Activated naive CD8-positive, alpha-beta T cell treated with anti-CD3 and anti-CD28 coated beads for 36 hours (primary cell): ENCODE data around the gene KIRREL3. TPM values are rescaled to one million over a fixed set of nuclear protein-coding genes. Genes with fewer than 3 reads are reported as not detected.

Source experiments
- DNase-seq: peaks from one replicate; pipeline ENCODE4 v3.0.0; 2021
- H3K27ac Mint-ChIP-seq: one replicate; pipeline ENCODE4 v1.8.0; 2022; ENCODE audit warnings: mild to moderate bottlenecking, moderate library complexity, mixed read lengths
- H3K27me3 Mint-ChIP-seq: one replicate; pipeline ENCODE4 v1.8.0; 2022; ENCODE audit warnings: mild to moderate bottlenecking, mixed read lengths
- H3K36me3 Mint-ChIP-seq: one replicate; pipeline ENCODE4 v1.8.0; 2021; ENCODE audit warnings: mild to moderate bottlenecking, mixed read lengths
- H3K4me1 Mint-ChIP-seq: one replicate; pipeline ENCODE4 v1.8.0; 2021; ENCODE audit warnings: mixed read lengths
- H3K4me3 Mint-ChIP-seq: one replicate; pipeline ENCODE4 v1.8.0; 2022; ENCODE audit warnings: mild to moderate bottlenecking, moderate library complexity, mixed read lengths
- H3K9me3 Mint-ChIP-seq: one replicate; pipeline ENCODE4 v1.8.0; 2022; ENCODE audit warnings: mixed read lengths
- total RNA-seq, 2 experiments: library from RNA; stranded (reverse); gene quantifications; one replicate each; pipeline ENCODE4 v1.2.3, GENCODE V29; 2021

KIRREL3 gene
- total RNA-seq, 2 experiments from 2014 or later = not detected

DNA sequence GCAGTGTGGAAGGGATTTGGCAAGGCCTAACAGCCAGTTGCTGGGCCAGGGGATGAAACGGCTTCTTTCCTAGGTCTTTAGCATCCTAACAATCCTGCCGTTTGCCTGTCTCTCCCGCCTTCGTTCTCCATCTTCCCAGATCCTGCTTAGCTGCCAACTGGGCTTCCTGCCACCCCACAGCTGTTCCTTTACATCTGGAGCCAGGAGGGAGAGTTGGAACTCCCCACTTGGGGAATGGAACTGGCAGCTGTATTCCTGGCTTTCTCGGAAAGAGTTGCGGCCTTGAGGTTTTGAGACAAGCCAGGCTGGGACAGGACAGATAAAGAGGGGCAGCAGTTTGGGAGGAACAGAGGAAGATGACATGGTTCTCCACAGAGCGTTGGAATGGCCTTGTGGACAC, 585.4 kb downstream of the KIRREL3 start:
- Mint-ChIP-seq H3K4me3 (no peak overlapping the region), H3K27ac (no peak overlapping the region), H3K9me3 (no peaks in the 10 kb centered on the region), H3K27me3 (peaks cover 14% of the 10 kb centered on the region), H3K36me3 (peaks cover 3% of the 10 kb centered on the region), H3K4me1 (peaks cover 10% of the 10 kb centered on the region)
- no peak for DNase-seq

DNA sequence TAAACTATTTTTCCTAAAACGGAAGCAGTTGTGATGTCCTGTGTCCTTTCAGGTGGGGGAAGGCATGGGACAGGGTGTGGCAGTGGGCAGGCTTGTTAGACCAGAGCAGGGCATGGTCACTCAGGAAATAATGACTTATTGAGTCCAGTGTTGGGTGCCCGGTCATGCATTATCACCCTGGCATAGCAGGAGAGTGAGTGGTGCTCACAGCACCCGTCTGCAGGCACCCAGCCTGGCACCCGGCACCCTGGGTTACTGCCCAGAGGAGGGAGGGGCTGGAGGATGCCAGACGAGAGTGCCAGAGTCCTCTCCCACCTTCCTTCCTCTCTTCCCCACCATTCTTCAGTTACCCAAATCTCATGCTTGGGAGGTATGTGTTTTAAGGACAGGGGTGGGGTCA, 586.0 kb downstream of the KIRREL3 start:
- H3K27me3 Mint-ChIP-seq = peaks cover 10% of the 10 kb centered on the region

DNA sequence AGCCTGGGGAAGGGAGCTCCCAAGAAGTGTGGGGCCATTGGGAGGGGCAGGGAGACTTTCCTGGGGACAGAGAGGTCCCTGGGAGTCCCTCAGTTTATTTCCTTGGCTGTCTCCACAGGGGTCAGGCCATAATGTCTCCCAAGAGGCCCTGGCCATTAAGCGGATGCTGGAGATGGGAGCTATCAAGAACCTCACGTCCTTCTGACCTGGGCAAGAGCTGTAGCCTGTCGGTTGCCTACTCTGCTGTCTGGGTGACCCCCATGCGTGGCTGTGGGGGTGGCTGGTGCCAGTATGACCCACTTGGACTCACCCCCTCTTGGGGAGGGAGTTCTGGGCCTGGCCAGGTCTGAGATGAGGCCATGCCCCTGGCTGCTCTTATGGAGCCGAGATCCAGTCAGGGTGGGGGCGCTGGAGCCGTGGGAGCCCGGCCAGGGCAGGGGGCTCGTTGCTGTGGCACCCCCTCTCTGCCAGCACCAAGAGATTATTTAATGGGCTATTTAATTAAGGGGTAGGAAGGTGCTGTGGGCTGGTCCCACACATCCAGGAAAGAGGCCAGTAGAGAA, 586.6 kb downstream of the KIRREL3 start:
- Mint-ChIP-seq H3K4me3 (no peak overlapping the region), H3K27ac (no peak overlapping the region), H3K36me3 (peaks cover 3% of the 10 kb centered on the region), H3K4me1 (peaks cover 8% of the 10 kb centered on the region), H3K9me3 (no peaks in the 10 kb centered on the region), H3K27me3 (peaks cover 6% of the 10 kb centered on the region)
- DNase-seq = no peak

More for the DNA sequence above, 586.0 kb downstream of the KIRREL3 start:
- Mint-ChIP-seq H3K9me3 (no peaks in the 10 kb centered on the region), H3K4me3 (no peak overlapping the region), H3K4me1 (peaks cover 8% of the 10 kb centered on the region), H3K27ac (no peak overlapping the region), H3K36me3 (peaks cover 3% of the 10 kb centered on the region)
- no peak for DNase-seq

DNA sequence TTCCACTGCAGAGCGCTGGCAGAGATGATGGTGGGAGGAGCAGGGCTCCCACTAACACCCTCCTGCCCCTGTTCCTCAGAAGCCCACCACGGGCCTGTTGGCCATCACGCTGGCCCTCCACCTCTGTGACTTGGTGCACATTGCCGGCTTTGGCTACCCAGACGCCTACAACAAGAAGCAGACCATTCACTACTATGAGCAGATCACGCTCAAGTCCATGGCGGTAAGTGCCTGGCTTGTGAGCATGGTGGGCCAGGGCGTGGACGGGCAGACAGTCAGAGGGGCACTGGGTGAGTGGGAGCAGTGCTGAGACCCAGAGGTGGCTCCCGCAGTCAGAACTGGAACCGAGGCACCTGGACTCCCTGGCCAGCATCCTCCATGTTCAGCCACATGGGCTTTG, 587.1 kb downstream of the KIRREL3 start:
- DNase-seq = no peak
- no peak overlapping the region for H3K27ac Mint-ChIP-seq
- H3K4me1 Mint-ChIP-seq = peaks cover 8% of the 10 kb centered on the region
- no peak overlapping the region for H3K4me3 Mint-ChIP-seq
- peaks cover 3% of the 10 kb centered on the region for H3K27me3 Mint-ChIP-seq
- H3K9me3 Mint-ChIP-seq = no peaks in the 10 kb centered on the region
- peaks cover 3% of the 10 kb centered on the region for H3K36me3 Mint-ChIP-seq

DNA sequence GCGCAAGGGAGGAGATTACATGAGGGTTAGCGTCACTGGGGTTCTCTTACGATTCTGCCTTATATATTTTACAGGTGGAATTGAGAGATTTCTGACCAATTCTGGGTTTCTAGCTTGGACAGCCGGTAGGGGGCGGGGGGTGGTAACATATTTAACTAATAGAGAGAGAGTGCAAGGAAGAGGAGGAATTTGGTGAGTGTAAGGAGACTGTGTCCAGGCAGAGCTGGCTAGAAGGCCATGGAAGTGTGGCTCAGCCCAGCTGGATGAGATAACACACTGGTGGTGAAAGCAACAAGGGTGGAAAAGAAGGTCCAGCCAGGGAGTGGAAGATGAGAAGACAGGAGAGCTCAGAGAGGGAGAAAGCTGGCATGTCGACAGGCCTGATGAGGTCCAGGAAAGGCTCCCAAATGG, 588.6 kb downstream of the KIRREL3 start:
- H3K27me3 Mint-ChIP-seq = no peaks in the 10 kb centered on the region
- H3K4me3 Mint-ChIP-seq = no peak overlapping the region
- no peak for DNase-seq
- no peak overlapping the region for H3K27ac Mint-ChIP-seq
- no peaks in the 10 kb centered on the region for H3K9me3 Mint-ChIP-seq
- H3K4me1 Mint-ChIP-seq = peaks cover 8% of the 10 kb centered on the region
- peaks cover 3% of the 10 kb centered on the region for H3K36me3 Mint-ChIP-seq

DNA sequence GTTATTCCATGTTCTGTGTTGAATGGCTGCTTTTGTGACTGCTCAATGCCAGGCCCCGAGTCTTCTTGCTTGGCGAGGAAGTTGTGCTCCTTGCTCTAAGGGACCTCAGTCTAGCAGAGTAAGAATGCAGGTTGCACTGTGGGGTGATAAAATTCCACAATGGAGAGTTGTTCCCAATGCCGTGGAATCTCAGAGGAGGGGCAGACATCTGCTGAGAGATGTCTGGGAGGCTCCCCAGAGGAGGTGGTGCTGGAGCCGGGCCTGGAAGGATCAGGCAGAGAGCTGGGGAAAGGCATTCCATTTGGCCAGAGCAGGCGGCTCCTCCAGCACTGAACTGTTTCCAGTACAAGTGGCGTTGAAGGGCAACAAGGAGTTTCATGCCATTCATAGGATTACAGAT, 589.9 kb downstream of the KIRREL3 start:
- Mint-ChIP-seq H3K4me1 (peaks cover 1% of the 10 kb centered on the region), H3K36me3 (no peaks in the 10 kb centered on the region), H3K27me3 (no peaks in the 10 kb centered on the region), H3K27ac (no peak overlapping the region), H3K9me3 (no peaks in the 10 kb centered on the region), H3K4me3 (no peak overlapping the region)
- DNase-seq = no peak

DNA sequence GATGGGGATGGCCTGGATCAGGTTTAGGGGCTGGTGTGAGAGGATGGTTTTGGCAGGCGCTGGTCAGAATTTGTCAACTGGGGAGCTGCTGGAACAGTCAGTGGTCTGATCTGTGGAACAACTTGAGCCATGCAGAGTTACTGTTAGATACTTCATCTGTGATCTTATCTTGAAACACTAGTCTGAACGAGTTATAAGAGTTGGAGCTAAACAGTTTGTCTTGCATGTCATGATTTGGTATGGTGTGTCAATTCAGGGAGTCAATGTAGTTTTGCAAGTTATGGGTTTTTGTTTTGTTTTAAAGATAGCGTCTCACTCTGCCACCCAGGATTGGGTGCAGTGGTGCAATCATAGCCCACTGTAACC, 591.0 kb downstream of the KIRREL3 start:
- H3K4me3 Mint-ChIP-seq = no peak overlapping the region
- no peaks in the 10 kb centered on the region for H3K4me1 Mint-ChIP-seq
- H3K36me3 Mint-ChIP-seq = no peaks in the 10 kb centered on the region
- no peak for DNase-seq
- H3K27me3 Mint-ChIP-seq = no peaks in the 10 kb centered on the region
- no peak overlapping the region for H3K27ac Mint-ChIP-seq
- H3K9me3 Mint-ChIP-seq = no peaks in the 10 kb centered on the region

DNA sequence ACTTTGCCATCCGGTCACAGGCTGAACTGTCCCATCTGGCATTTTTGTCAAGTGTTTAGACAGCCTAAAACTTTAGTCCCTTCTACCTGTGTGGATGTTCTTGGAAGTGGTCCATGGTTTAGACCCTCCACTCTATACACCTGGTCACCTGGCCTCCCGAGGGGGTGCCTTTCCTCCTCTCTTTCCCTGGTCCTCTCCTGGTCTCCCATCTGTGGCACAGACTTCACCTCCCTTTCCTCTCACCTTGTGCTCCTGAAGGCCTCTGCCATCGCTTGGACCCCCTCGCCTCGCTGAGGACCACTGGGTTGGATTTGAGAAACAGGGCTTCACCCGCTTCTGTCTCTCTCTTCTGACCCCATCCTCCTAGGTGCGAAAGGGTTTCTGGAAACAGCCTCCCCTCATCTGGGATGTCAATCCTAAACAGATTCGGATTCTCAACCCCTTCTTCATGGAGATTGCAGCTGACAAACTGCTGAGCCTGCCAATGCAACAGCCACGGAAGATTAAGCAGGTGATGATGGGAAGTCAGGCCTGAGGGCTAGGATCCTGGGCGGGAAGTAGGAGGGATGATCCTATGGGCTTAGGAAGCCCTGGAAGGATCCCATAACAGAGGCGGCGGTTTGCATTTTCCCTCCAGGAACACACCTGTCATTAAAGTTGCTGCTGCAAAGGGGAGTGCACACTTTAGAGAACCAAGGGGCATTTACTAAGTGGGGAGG, 591.5 kb downstream of the KIRREL3 start:
- no peak overlapping the region for H3K27ac Mint-ChIP-seq
- no peaks in the 10 kb centered on the region for H3K36me3 Mint-ChIP-seq
- H3K27me3 Mint-ChIP-seq = no peaks in the 10 kb centered on the region

DNA sequence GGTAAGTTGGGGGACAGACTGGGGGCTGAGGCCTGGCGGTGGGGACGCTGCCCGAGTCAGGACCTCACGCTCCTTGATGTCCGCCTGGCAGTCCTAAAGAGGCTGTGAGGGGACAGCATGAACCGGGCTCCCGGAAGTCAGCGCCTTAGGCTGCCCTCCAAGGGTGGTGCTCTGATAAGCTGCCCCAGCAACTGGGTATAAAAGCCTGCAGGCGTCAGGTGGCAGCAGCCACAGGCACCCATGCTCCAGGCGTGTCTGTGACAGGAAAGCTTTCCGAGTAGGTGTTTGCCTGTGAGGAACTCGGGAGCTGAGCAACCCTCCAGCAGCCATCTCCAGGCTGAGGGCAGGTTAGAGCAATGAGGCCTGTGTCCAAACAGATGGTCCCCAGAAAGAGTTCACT, 592.1 kb downstream of the KIRREL3 start:
- Mint-ChIP-seq H3K9me3 (no peaks in the 10 kb centered on the region), H3K36me3 (no peaks in the 10 kb centered on the region), H3K4me3 (no peak overlapping the region), H3K4me1 (no peaks in the 10 kb centered on the region), H3K27ac (no peak overlapping the region), H3K27me3 (no peaks in the 10 kb centered on the region)
- DNase-seq = no peak

More for the DNA sequence above, 591.5 kb downstream of the KIRREL3 start:
- Mint-ChIP-seq H3K9me3 (no peaks in the 10 kb centered on the region), H3K4me1 (no peaks in the 10 kb centered on the region), H3K4me3 (no peak overlapping the region)
- DNase-seq = no peak

DNA sequence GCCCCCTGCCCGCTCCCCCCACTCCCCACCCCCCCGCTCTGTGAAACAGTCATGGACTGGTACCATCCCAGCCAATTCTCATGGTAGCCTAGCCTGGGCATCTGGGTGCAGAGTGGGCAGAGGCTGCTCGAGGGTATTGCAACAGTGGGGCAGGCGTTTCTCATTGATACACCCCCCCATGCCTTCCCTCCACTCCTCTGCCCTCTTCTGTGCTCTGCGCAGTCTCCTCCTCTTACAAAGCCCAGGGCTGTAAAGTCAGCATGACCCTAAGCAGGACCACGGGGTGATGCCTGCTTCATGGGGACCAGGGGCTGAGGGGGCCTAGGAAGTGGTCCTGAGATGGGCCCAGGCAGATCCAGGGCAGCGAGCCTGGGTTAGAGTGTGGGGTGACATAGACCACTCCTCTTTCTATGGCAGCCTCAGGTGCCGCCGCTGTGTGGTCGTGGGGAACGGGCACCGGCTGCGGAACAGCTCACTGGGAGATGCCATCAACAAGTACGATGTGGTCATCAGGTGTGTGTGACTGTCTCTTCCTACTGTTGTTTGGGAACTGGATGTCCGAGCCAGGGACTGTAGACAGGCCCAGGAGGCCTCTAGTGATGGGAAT, 592.8 kb downstream of the KIRREL3 start:
- no peaks in the 10 kb centered on the region for H3K9me3 Mint-ChIP-seq
- H3K27me3 Mint-ChIP-seq = no peaks in the 10 kb centered on the region
- no peak overlapping the region for H3K27ac Mint-ChIP-seq
- no peak overlapping the region for H3K4me3 Mint-ChIP-seq
- H3K4me1 Mint-ChIP-seq = no peaks in the 10 kb centered on the region
- DNase-seq = no peak
- no peaks in the 10 kb centered on the region for H3K36me3 Mint-ChIP-seq

DNA sequence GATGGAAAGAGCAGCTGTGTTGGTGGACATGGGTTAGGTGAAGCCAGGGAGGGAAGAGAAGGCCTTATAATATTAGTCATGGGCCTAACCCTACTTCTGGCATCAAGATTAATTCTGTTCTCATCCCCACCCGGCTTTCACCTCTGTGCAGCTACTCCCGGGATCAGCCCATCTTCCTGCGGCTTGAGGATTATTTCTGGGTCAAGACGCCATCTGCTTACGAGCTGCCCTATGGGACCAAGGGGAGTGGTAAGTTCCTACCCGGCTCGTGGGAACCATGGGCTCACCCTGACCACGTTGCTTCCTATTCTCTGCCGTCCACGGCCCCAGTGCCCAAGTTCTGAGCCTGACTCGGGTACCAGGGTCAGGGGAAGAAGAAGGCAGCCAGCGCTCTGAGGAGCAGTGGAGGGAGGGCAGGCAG, 593.5 kb downstream of the KIRREL3 start:
- Mint-ChIP-seq H3K4me3 (no peak overlapping the region), H3K27ac (no peak overlapping the region), H3K4me1 (no peaks in the 10 kb centered on the region), H3K27me3 (no peaks in the 10 kb centered on the region), H3K36me3 (no peaks in the 10 kb centered on the region), H3K9me3 (no peaks in the 10 kb centered on the region)
- no peak for DNase-seq

DNA sequence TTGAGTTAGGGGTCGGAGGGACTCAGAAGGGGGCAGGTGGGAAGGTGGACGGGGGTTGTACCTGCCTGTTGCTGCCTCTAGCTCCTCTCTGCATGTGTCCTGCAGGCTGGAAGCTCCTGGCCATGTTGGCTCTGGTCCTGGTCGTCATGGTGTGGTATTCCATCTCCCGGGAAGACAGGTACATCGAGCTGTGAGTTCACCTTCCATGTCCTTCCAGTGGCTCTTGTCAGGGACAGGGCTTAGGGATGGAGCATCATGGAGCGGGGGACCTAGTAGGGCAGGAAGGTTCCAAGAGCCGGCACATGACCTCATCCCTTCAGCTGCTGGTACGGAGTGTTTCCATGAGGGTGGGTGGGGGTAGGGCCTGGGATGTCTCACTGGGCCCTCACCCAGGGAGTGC, 594.2 kb downstream of the KIRREL3 start:
- Mint-ChIP-seq H3K4me3 (no peak overlapping the region), H3K27ac (no peak overlapping the region), H3K36me3 (no peaks in the 10 kb centered on the region), H3K9me3 (no peaks in the 10 kb centered on the region), H3K4me1 (no peaks in the 10 kb centered on the region), H3K27me3 (no peaks in the 10 kb centered on the region)
- no peak for DNase-seq

DNA sequence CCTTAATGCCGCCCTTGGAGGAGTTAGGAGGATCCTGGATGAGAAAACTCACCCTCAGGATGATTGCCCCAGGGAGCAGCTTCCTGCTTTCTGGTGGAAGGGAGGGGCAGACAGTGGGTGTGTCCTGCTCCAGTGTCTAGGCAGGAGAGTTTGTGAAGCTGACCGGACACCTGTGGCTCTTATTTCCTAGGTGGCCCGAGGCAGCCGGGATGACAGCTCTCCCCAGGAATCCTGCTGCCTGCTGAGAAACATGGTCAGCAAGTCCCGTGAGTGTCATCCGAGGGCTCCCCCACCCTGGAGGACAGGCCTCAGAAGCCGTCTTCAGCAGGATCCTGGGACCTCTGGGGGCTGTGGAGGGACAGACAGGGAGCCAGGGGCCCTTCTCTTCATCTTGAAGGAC, 594.7 kb downstream of the KIRREL3 start:
- Mint-ChIP-seq H3K9me3 (no peaks in the 10 kb centered on the region), H3K27me3 (no peaks in the 10 kb centered on the region), H3K27ac (no peak overlapping the region), H3K4me3 (no peak overlapping the region), H3K36me3 (no peaks in the 10 kb centered on the region), H3K4me1 (no peaks in the 10 kb centered on the region)
- DNase-seq = no peak

DNA sequence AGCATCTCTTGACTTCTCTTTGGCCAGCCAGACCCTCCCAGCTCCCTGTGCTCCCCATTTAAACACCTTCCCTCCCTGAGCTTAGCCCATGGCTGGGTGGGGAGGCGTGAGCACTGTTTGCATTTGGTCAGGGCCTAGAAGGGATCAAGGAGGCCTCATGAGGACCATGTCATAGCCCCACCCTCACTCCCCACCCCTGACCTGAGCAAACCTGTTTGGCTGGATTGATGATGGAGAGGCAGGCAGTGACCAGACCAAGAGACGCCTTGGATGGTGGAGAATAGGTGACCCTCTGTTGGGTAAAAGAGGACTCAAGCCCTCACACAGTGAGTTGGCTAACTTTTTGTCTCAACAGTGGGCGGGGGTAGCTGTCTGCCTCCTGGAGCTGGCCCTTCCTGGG, 595.2 kb downstream of the KIRREL3 start:
- Mint-ChIP-seq H3K27ac (no peak overlapping the region), H3K4me3 (no peak overlapping the region), H3K4me1 (no peaks in the 10 kb centered on the region), H3K27me3 (no peaks in the 10 kb centered on the region), H3K9me3 (no peaks in the 10 kb centered on the region), H3K36me3 (no peaks in the 10 kb centered on the region)
- DNase-seq = no peak

DNA sequence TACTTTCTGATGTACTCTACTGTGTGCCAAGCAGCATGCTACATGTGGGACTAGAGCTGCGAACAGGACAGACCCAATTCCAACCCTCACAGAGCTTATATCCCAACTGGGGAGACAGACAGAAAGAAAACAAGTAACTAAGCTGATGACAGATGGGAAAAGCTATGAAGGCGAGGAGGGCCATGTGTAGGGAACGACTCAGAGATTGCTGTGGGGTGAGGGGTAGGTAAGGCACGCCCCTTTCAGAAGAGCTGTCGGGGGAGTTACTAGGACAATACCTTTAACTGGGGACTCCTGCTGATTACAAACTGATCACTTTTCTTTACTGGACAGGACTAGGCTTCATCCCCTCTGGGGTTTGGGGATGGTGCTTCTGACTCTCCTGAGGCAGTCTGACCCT, 596.2 kb downstream of the KIRREL3 start:
- no peak overlapping the region for H3K27ac Mint-ChIP-seq
- H3K9me3 Mint-ChIP-seq = no peaks in the 10 kb centered on the region
- H3K27me3 Mint-ChIP-seq = no peaks in the 10 kb centered on the region
- no peak for DNase-seq
- no peaks in the 10 kb centered on the region for H3K4me1 Mint-ChIP-seq
- no peak overlapping the region for H3K4me3 Mint-ChIP-seq
- H3K36me3 Mint-ChIP-seq = peaks cover 3% of the 10 kb centered on the region

DNA sequence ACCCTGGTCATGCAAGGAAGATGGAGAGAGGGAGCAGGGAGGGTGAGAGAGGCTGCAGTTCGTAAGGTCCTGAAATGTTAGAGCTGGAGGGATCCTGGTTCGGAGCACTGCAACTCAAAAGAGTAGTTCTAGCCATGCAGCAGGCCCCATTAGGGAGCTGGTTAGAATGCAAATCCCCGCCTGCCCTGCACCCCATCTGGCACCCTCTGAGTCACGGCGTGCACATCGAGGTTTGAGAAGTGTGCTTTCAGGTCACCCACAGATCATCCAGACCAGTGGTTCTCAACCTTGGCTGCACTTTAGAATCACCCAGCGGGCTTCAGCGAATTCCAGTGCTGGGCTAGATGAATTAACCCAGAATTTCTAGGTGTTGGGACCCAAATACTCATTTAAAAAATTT, 596.9 kb downstream of the KIRREL3 start:
- Mint-ChIP-seq H3K4me1 (no peaks in the 10 kb centered on the region), H3K27ac (no peak overlapping the region), H3K9me3 (no peaks in the 10 kb centered on the region), H3K27me3 (no peaks in the 10 kb centered on the region), H3K36me3 (peaks cover 3% of the 10 kb centered on the region), H3K4me3 (no peak overlapping the region)
- DNase-seq = no peak
